Measurements from ENCODE around the gene TNS4.

TNS4 gene

DNA sequence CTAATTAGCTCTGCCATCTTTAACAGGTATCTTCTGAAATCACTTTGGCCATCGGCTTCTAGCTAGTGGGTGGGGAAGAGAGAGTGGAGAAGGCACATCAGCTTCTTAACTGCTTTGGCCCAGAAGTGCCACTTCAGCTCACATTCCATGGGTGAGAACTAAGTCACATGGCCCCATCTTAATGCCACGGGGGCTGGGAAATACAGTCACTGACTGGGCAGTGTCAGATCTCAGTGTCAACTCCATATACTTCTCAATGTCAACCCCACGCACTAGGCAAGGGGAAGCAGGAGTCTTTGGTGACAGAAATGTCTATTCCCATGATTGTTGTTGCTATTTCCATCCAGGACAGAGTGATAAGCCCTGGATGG is 34.5 kb upstream of the TNS4 start:
- DNase-seq, result no peak

DNA sequence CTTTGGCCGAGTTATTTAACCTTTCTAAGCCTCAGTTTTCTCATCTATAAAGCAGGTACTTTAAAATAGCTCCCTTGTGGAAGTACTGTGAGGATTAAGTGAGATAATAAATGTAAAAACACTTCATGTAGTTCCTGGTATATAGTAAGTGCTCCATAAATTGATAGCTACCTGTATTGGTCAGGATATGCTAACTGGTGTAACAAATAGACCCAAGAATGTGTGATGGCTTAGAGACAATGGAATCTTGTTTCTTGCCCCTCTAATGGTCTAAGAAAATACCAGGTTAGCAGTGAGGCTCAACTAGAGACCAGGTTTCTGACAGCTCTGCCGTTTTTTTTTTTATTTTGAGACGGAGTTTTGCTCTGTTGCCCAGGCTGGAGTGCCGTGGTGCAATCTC is 34.0 kb upstream of the TNS4 start:
- DNase-seq, result no peak

DNA sequence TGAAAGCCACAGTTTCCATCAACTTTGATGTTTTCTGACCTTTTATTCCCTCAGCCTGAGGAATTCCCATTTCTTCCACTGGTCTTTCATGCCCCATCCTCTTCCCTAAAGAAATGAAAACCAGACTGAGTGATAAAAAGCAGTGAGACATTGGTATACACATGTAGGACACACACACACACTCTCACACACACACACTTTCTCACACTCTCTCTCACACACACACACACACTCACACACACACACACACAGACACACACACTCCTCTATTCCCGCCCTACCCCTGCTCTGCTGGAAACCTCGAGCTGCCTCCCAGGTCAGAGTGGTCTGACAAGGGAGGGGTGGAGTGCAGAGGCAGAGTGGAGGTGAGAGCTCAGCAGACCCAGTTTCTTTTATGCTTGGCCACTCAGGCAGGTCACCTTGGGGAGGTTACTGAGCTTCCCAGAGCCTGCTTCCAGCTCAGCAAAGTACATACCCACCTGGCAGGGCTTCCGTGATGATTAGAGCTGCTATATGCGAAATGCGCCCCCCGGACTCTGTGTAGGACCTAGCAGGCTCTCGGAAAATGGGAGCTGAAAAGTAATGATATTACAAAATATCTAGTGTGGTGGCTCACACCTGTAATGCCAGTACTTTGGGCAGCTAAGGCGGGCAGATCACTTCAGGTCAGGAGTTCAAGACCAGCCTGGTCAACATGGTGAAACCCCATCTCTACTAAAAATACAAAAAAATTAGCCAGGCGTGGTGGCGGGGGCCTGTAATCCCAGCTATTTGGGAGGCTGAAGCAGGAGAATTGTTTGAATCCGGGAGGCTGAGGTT is 33.2 kb upstream of the TNS4 start:
- no peak for DNase-seq

DNA sequence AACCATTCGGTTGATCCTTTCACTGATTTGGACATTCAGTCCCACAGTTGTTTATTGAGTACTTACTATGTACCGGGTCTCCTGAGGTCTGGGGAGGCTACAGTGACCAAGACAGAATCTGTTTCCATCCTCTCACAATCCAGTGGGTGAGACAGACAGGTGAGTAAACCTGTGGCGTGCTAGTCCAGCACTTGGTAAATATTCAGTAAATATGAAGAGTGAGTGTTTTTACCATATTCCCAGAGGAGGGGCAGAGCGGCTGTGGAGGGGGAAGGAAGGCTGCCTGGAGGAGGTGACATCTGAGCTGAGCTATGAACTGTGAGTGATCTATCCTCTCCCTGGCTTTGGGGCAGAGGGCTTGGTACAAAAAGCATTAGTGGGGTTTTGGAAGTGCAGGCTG is 32.5 kb upstream of the TNS4 start:
- DNase-seq, result no peak

DNA sequence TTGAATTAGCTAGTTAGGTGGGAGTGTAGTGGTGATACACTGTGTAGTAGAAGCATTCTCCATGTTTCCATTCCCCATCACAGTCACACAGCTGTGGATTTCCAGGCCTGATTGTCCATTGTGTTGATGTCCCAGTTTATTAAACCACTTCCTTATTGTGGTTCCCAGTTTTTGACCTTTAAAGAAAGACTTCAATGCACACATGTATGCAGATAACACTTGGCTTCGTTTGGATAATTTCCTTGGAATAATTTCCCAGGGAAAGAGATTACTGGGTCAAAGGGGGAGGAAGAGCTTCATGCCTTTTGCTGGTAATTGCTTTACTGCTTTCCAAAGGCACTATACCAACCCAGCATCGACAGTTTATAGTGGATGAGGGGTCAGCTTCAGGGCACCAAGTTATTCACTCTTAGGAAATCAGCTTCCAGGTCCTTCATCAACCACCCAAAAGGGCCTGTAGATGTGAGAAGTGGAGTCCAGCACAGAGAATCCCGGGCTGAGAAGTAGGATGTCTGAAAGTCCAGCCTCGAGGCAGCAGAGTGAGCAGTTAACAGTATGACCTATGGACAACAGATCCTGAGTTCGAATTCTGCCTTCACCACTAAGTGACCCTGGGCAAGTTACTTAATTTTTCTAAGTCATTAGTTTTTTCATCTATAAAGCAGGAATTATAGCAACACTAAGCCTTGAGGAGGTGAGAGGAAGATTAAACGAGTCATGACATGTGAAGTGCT is 31.3 kb upstream of the TNS4 start:
- DNase-seq, result no peak

DNA sequence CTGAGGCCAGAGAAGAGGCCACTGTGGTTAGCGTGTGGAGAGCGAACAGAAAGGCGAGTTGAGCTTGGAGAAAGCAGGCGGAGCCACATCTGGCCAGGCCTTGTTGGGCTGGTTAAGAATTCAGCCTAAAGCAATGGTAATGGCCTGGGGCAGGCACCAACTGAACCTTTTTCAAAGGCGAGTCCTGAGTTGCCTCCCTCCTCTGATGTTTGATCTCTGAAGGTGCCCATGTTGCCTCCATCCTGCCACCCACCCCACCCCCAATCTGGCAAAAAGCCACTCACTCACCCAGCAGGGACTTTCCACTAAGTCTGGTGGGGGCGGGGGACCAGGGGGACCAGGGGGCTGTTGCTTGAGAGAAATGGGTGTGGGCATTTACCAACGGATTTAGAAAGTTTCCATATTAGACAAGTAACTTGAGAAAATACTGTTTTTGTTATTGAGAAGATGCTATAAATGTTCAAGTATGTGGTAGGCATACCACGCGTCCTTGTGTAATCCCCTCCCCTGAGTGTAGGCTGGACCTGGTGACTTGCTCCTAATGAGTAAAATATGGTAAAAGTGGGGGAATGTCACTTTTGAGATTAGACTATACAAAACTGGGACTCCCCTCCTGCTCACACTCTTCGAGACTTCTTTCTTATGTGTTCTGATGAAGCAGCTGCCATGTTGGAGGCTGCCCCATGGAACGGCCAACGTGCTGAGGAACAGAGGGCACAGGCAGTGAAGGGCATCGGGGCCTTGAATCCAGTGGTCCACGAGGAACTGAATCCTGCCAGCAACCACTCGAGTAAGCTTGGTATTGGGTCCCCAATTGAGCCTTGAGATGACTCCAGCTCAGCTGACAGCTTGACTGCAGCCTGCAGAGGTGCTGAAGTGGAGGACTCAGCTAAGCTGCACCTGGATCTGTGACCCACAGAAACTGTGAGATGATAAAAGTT is 29.9 kb upstream of the TNS4 start:
- DNase-seq, result peak; percentile 64

DNA sequence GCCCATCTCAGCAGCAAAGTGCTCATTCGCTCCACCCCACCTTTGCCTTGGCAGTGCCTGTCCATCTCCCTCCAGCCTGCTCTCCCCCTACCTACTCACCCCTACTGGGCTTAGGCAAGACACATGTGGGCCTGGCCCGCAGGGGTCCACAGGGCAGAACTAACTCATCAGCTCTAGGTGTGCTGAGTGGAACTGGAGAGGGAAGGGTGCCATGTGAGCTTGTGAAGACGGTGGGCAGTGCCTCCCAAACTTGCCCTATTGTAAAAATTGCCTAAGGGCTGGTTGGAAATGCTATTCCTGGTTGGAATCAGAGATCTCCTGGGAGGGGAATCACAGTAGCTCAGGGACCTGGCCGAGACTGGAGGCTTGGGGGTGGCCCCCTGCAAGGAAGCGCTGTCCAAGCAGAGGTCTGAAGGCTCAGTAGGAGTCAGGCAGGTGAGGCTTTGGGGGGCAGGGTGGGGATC is 29.1 kb upstream of the TNS4 start:
- no peak for DNase-seq

DNA sequence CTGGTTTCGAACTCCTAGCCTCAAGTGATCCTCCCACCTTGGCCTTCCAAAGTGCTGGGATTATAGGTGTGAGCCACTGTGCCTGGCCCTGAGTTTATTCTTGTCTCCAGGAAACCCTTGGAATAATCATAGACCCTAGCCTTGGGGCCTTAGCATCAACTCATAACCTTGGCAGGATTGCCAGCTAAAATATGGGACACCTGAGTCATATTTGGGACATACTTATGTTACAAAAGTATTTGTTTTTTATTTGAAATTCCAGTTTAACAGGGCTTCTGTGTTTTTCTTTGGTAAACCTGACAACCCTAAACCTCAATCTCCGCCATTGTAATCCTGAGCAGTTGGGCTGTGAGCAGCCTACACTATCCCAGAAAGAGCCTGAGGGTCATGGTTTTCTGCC is 28.6 kb upstream of the TNS4 start:
- DNase-seq, result no peak

DNA sequence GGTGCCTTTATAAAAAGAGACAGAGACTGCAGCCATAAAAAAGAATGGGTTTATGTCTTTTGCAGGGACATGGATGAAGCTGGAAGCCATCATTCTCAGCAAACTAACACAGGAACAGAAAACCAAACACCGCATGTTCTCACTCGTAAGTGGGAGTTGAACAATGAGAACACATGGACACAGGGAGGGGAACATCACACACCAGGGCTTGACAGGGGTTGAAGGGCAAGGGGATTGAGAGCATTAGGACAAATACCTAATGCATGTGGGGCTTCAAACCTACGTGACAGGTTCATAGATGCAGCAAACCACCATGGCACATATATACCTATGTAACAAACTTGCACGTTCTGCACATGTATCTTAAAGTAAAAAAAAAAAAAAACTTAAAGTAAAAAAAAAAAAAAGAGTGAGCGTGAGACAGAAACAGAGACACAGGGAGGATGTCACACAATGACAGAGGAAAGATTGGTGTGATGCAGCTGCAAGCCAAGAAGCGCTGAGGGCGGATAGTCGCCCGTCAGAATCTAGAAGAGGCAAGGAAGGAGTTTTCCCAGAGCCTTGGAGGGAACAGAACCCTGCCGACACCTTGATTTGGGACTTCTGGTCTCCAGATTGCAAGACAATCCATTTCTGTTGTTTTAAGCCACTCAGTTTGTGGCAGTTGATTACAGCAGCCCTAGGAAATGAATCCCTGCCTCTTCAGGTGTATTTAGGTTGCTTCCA is 27.4 kb upstream of the TNS4 start:
- no peak for DNase-seq

DNA sequence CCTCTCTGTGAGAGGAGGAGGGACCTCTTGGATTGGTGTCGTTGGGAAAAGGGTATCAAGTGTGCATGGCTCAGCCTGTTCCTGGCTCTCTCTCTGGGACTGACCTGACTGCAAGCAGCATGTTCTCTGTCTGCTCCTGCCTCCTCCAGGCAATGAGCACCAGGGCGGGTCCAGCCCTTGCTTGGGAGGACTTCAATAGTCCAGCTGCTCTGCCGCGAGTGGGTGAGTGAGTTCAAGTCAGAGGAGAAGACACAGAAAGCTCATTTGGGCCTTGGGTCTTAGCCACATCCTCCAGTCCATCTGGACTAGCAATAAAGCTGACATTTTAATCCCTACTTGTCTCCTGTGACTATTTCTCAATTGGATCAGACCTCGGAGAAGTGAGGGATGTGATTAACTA is 25.2 kb upstream of the TNS4 start:
- no peak for DNase-seq

DNA sequence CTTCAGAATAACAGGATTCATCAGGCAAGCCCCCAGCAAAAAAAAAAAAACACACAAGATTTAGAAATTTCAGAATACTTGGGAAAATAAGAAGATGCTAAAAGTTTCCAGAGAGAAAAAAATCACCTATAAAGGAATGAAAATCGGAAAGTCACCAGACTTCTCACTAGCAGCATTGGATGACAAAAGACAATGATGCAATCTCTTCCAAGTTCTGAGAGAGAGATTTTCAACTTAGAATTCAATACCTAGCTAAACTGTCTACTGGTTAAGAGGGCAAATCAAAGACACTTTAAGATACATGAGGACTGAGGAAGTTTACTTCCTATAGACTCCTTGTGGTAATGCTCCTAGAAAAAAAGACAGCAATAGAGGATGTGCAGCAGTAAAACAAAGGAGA is 23.9 kb upstream of the TNS4 start:
- DNase-seq, result no peak

DNA sequence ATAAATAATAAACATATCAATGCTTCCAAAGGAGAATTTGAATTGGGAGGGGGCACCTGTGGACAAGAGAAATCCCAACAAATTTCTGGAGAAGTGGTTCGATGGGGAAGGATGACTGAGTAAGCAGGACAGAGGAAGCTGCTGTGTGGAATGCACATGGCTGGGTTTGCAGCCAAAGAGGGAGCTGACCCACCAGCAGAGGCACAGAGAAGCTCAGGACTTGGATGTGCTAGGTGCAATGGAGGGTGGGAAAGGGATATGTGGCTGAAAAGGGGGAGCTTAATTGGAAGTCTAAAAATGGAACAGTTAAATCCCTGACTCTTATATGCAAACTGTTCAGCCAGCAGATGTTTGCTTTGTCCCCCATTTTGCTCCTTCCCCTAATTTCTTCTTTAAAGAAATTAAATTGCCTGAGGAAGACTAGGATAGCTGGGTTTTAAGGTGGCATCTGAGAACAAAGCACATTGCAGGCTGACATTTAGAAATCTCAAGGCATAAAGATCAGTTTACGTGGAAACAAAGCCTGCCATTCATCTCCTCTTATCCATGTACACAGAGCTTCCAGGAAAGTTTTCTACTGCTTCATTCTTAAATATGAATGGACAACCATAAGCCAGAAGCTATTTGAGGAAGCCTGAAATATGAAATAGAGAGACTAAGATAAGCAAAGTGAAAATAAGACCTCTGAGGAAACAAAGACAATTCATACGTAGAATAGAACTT is 23.0 kb upstream of the TNS4 start:
- no peak for DNase-seq

DNA sequence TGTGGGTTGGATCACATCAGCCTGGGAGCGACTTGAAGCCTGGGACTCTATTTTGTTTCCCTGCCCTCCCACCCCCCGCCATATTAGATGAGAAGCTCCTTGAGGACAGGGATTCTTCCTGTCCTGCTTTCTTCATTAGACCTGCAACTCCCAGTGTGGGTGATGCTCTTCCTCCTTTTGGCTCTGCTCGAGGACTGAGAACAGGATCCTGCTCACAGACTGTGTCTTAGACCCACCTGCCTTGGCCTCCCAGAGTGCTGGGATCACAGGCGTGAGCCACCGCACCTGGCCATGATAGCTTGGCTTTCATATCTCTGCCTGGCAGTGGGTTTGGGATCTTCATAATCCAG is 21.5 kb upstream of the TNS4 start:
- DNase-seq, result no peak

DNA sequence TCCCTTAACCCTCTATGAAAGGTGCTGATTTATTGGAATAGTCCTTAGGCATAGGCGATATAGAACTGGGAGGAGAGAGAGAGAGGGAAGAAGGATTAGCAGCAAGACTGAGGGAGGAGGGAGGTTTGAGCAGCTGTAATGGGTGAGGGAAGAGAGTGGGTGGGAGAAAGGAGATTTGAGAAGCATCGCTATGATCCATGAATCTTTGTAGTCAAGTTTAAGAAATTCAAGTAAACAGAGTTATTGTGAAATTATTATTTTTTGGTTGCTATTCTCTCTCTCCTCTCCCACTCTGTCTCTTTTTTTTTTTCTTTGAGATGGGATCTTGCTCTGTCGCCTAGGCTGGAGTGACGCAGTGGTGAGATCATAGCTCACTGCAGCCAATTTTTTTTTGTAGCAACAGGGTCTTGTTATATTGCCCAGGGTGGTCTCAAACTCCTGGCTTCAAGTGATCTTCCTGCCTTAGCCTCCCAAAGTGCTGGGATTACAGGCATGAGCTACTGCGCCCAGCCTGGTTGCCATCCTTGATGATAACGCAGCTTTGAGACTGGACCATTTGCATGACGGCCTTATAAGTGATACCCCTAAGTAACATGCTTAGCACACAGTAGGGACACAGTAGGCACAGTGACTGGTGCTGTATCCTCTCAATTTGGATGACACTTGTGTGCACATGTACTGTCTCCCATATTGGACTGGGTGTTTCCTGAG is 21.0 kb upstream of the TNS4 start:
- no peak for DNase-seq

DNA sequence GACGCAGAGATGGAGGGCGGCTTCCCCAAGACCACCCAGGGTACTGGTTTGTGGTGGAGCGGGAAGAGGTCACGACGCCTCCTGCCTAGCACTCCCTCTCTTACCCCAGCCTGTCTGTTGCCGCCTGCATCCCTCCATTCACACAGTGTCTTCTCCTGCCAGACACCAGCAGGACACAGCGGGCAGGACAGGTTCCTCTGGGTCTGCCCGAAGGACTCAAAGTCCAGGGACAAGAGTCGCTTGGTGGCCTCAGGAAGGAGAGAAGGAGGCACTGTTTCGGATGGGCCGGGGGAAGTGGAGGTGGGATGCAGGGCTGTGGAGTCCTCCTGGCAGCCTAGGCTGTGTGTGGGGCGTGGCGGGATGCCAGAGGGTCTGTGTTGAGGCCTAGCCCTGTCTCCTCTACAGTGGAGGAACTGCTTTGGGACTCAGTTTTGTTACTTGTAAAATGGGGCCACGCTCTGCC is 19.6 kb upstream of the TNS4 start:
- DNase-seq, result no peak

DNA sequence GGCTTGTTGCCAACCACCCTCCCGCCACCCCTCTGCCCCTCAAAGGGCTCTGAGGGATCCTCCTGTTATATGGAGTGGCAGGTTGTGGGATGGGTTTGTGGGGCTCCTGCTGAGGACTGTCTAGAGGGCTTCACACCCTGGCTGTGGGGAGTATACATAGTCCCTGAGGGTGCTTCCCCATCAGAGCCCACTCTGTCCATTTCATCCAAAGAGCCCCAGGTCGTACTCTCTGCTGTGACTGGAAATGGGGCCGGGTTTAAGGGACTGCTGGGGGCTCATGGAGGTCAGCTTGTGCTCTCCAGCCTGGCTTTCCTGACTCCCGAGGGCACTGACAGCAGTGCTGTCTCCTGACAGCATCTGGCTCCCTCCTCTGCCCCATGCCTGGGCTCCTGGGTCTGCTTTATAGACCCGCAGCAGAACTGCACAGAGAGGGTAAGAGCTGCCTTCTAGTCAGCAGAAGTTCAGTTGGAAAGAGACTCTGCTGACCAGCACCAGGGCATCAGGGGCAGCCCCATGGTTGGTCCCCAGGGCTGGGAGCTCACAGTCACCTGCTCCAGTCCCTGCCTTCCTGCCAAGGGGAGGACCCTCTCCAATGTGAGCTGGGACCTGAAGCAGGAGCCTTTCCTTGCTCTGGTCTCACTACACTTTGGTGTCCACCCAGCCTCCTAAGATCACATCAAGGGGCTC is 17.8 kb upstream of the TNS4 start:
- DNase-seq, result no peak

DNA sequence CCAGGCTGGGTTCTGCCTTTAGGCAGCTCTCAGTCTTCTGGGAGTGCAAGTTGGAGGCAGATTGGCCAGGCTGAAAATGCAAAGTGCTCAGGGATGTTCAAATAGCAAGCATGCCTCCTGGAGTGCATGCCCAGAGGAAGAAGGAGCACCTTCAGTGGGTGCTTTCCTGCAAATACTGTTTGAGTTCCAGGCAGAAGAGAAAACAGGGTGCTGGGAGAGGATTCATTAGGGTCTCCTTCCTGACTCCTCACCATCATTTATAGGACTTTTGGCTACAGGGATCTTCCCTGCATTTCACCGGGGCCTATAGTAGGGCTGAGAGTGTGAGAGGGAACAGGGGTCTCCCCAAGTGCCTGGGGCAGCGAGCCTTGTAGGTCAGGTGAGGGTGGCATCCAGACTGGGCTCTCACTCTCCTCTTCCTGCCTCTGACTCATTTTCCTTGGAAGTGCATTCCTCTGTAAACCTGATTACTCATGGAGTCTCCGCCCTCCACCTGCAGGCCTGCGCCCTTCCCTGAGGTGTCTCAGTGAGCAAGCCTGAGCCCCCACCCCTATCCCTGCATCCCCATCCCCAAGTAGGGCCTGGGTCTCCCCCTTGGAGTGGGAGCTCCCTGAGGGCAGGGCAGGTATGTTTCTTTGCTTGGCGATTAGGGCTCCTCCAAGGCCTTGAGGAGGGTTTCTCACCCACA is 17.1 kb upstream of the TNS4 start:
- no peak for DNase-seq

DNA sequence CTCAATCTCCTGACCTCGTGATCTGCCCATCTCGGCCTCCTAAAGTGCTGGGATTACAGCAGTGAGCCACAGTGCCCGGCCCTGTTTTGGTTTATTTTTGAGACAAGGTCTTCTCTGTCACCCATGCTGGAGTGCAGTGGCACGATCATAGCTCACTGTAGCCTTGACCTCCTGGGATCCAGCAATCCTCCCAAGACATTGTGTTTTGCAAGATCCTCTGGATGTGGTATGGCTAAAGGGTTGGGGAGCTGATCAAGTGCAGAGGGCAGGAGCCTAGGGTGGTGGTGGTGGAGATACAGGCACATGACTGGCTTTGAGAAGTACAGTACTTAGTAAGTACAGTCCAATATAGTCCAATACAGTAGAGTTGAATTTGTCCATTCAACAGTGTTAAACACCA is 16.6 kb upstream of the TNS4 start:
- no peak for DNase-seq

DNA sequence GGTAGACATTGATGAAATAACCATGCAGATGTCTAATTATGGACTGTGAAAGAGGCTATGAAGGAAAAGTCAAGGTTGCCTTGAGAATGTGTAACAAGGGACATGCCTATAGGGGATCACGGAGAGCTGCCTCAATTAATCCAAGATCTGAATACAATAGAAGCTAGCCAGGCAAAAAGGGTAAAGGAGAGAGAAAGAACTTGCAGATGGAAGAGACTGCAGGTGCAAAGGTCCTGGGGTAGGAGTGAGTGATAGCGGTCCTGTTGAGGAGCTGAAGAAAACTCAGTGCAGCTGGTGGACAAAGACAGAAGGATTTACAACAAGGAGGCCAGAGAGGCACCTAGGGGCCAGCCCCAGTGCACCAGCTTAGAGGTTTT is 15.9 kb upstream of the TNS4 start:
- DNase-seq, result no peak
